HepG2 (cell line): ENCODE data around the gene TUT7. TPM values are rescaled to one million over a fixed set of nuclear protein-coding genes. Genes with fewer than 3 reads are reported as not detected.

Source experiments
- BHLHE40 ChIP-seq: IDR thresholded peaks from 2 replicates; pipeline ENCODE4 v1.6.1; 2011; ENCODE audit warnings: low read length, improper control_type of control experiment
- ERF ChIP-seq: IDR thresholded peaks from 2 replicates; pipeline ENCODE4 v1.6.1; 2018; ENCODE audit warnings: missing biosample characterization, missing genetic modification reagents
- FOXO4 ChIP-seq: sonication (generic); formaldehyde crosslinking; conservative IDR thresholded peaks from 2 replicates; pipeline ENCODE4 v1.8.1; 2023; ENCODE audit warnings: missing genetic modification reagents
- HOXA7 ChIP-seq: sonication (generic); formaldehyde crosslinking; IDR thresholded peaks from 2 replicates; pipeline ENCODE4 v1.8.1; 2022; ENCODE audit warnings: mild to moderate bottlenecking, missing genetic modification reagents, moderate library complexity
- ISX ChIP-seq: sonication (generic); formaldehyde crosslinking; conservative IDR thresholded peaks from 2 replicates; pipeline ENCODE4 v1.5.0; 2020; ENCODE audit warnings: missing genetic modification reagents
- NR2F6 ChIP-seq, 2 experiments: IDR thresholded peaks; 2 replicates each; pipeline ENCODE4 v1.6.1; 2016; ENCODE audit warnings: antibody characterized with exemption in 1 of 2, mild to moderate bottlenecking in 1 of 2
- PLRG1 ChIP-seq: fragments of 450-650 bp; conservative IDR thresholded peaks from 2 replicates; pipeline ENCODE4 v1.6.1; 2016
- STAG1 ChIP-seq: sonication (generic); formaldehyde crosslinking; IDR thresholded peaks from 2 replicates; pipeline ENCODE4 v1.4.0; 2020; ENCODE audit warnings: missing genetic modification reagents
- TFDP1 ChIP-seq: IDR thresholded peaks from 2 replicates; pipeline ENCODE4 v1.6.1; 2016; ENCODE audit warnings: missing compliant biosample characterization, missing genetic modification reagents, borderline replicate concordance
- ZBTB3 ChIP-seq: sonication (generic); formaldehyde crosslinking; IDR thresholded peaks from 2 replicates; pipeline ENCODE4 v1.4.0; 2020; ENCODE audit warnings: low read depth, mild to moderate bottlenecking, moderate library complexity, missing genetic modification reagents, borderline replicate concordance
- ZBTB44 ChIP-seq: sonication (generic); formaldehyde crosslinking; IDR thresholded peaks from 2 replicates; pipeline ENCODE4 v1.4.0; 2020; ENCODE audit warnings: missing genetic modification reagents
- ZNF230 ChIP-seq: sonication (generic); formaldehyde crosslinking; IDR thresholded peaks from 2 replicates; pipeline ENCODE4 v1.4.0; 2020; ENCODE audit warnings: mild to moderate bottlenecking, missing genetic modification reagents
- ZNF598 ChIP-seq: sonication (generic); formaldehyde crosslinking; IDR thresholded peaks from 2 replicates; pipeline ENCODE4 v1.5.1; 2020; ENCODE audit warnings: mild to moderate bottlenecking, missing genetic modification reagents, borderline replicate concordance
- polyA plus RNA-seq, 8 experiments: library from polyadenylated mRNA; depleted of rRNA in 3 of 8; stranded (reverse) in 7 of 8; unstranded in 1 of 8; fragments of >200 nt; fragmentation: Illumina TruSeq in 4 of 8; extraction: Trizol in 4 of 8; gene quantifications; 2 replicates each; pipeline versions ENCODE4 v1.2.1 to v1.2.3, GENCODE V29; 2011 to 2016; ENCODE audit warnings: low read depth in 4 of 8, missing spikeins in 1 of 8, mixed read lengths in 1 of 8; ENCODE audit not compliant: insufficient read depth in 1 of 8
- total RNA-seq, 5 experiments: library from RNA; depleted of rRNA; stranded (reverse); fragments of >200 nt; fragmentation: Illumina TruSeq; extraction: Trizol; gene quantifications; 2 replicates each; pipeline ENCODE4 v1.2.3, GENCODE V29; 2016; ENCODE audit warnings: low read depth in 1 of 5
- TF ChIP-seq, protein P1 (sequence below): sonication (generic); formaldehyde crosslinking; IDR thresholded peaks from 2 replicates; pipeline ENCODE4 v1.4.0; 2020; ENCODE audit warnings: missing genetic modification reagents
- TF ChIP-seq, protein P2 (sequence below): sonication (generic); formaldehyde crosslinking; IDR thresholded peaks from 2 replicates; pipeline ENCODE4 v1.4.0; 2020; ENCODE audit warnings: mild to moderate bottlenecking, low read depth, missing genetic modification reagents
- TF ChIP-seq, protein P3 (sequence below): sonication (generic); formaldehyde crosslinking; IDR thresholded peaks from 2 replicates; pipeline ENCODE4 v1.9.0; 2021; ENCODE audit warnings: missing genetic modification reagents, borderline replicate concordance

The TUT7 gene
- total and polyA plus RNA-seq, 2 of the 13 experiments (the other 11 are each of a cell fraction or from before 2014, with no cell fraction given) = 12.0 to 19.4 TPM

GRCh38 chr9:86354011-86354817 is at the start of gene TUT7 (continued):
- TF ChIP-seq ZBTB3 (CRISPR knock-in tag) (no peak), HOXA7 (no peak), ERF (CRISPR knock-in tag) (peak; percentile 80; the same call in 1 of the 2 replicates), TFDP1 (CRISPR knock-in tag) (peak; percentile 74; the same call in 1 of the 2 replicates), NR2F6 (IDR thresholded peaks at IDR 0.05) (no peak), NR2F6 (CRISPR knock-in tag; IDR thresholded peaks at IDR 0.05) (0 out of 2 replicates have a peak, but pooled peaks have one; percentile 3), ZNF598 (CRISPR knock-in tag) (0 out of 2 replicates have a peak, but pooled peaks have one; percentile 44), ZBTB44 (CRISPR knock-in tag) (no peak), BHLHE40 (no peak; the same call in 1 of the 2 replicates), FOXO4 (CRISPR knock-in tag) (no peak), STAG1 (CRISPR knock-in tag) (peak; percentile 17), ZNF230 (CRISPR knock-in tag) (peak; percentile 86), PLRG1 (no peak), ISX (CRISPR knock-in tag) (no peak)
- TF ChIP-seq, protein P1, sequence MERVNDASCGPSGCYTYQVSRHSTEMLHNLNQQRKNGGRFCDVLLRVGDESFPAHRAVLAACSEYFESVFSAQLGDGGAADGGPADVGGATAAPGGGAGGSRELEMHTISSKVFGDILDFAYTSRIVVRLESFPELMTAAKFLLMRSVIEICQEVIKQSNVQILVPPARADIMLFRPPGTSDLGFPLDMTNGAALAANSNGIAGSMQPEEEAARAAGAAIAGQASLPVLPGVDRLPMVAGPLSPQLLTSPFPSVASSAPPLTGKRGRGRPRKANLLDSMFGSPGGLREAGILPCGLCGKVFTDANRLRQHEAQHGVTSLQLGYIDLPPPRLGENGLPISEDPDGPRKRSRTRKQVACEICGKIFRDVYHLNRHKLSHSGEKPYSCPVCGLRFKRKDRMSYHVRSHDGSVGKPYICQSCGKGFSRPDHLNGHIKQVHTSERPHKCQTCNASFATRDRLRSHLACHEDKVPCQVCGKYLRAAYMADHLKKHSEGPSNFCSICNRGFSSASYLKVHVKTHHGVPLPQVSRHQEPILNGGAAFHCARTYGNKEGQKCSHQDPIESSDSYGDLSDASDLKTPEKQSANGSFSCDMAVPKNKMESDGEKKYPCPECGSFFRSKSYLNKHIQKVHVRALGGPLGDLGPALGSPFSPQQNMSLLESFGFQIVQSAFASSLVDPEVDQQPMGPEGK (CRISPR knock-in tag) = peak; percentile 66
- TF ChIP-seq, protein P2, sequence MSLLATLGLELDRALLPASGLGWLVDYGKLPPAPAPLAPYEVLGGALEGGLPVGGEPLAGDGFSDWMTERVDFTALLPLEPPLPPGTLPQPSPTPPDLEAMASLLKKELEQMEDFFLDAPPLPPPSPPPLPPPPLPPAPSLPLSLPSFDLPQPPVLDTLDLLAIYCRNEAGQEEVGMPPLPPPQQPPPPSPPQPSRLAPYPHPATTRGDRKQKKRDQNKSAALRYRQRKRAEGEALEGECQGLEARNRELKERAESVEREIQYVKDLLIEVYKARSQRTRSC (CRISPR knock-in tag) = no peak
- TF ChIP-seq, protein P3, sequence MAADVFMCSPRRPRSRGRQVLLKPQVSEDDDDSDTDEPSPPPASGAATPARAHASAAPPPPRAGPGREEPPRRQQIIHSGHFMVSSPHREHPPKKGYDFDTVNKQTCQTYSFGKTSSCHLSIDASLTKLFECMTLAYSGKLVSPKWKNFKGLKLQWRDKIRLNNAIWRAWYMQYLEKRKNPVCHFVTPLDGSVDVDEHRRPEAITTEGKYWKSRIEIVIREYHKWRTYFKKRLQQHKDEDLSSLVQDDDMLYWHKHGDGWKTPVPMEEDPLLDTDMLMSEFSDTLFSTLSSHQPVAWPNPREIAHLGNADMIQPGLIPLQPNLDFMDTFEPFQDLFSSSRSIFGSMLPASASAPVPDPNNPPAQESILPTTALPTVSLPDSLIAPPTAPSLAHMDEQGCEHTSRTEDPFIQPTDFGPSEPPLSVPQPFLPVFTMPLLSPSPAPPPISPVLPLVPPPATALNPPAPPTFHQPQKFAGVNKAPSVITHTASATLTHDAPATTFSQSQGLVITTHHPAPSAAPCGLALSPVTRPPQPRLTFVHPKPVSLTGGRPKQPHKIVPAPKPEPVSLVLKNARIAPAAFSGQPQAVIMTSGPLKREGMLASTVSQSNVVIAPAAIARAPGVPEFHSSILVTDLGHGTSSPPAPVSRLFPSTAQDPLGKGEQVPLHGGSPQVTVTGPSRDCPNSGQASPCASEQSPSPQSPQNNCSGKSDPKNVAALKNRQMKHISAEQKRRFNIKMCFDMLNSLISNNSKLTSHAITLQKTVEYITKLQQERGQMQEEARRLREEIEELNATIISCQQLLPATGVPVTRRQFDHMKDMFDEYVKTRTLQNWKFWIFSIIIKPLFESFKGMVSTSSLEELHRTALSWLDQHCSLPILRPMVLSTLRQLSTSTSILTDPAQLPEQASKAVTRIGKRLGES (CRISPR knock-in tag) = no peak
